HepG2 (cell line): ENCODE results near the gene NGLY1. TPM values are rescaled to one million over a fixed set of nuclear protein-coding genes. Genes with fewer than 3 reads are reported as not detected.

Source experiments
- CCAR2 ChIP-seq: fragments of 200-400 bp; formaldehyde crosslinking; optimal IDR thresholded peaks from 2 replicates; pipeline ENCODE3; 2018; ENCODE audit warnings: low read depth, mild to moderate bottlenecking, low read length, moderate library complexity
- CENPX ChIP-seq: sonication (generic); formaldehyde crosslinking; IDR thresholded peaks from 2 replicates; pipeline ENCODE4 v1.9.0; 2021; ENCODE audit warnings: mild to moderate bottlenecking, missing genetic modification reagents, moderate library complexity
- CHCHD3 ChIP-seq: sonication (generic); formaldehyde crosslinking; IDR thresholded peaks from 2 replicates; pipeline ENCODE4 v1.8.0; 2022; ENCODE audit warnings: mild to moderate bottlenecking, missing genetic modification reagents, moderate library complexity
- DNMT3B ChIP-seq: conservative IDR thresholded peaks from 2 replicates; pipeline ENCODE4 v1.6.1; 2016; ENCODE audit warnings: missing biosample characterization, control low read depth
- ELF1 ChIP-seq: sonication (generic); formaldehyde crosslinking; IDR thresholded peaks from 2 replicates; pipeline ENCODE4 v1.4.0; 2020; ENCODE audit warnings: missing genetic modification reagents
- ERF ChIP-seq: IDR thresholded peaks from 2 replicates; pipeline ENCODE4 v1.6.1; 2018; ENCODE audit warnings: missing biosample characterization, missing genetic modification reagents
- FOSL2 ChIP-seq: sonication (generic); formaldehyde crosslinking; IDR thresholded peaks from 2 replicates; pipeline ENCODE4 v1.4.0; 2020; ENCODE audit warnings: missing genetic modification reagents
- HNF4A ChIP-seq: sonication (generic); formaldehyde crosslinking; IDR thresholded peaks from 2 replicates; pipeline ENCODE4 v1.4.0; 2020; ENCODE audit warnings: missing genetic modification reagents
- KDM4B ChIP-seq: sonication (generic); formaldehyde crosslinking; IDR thresholded peaks from 2 replicates; pipeline ENCODE4 v1.4.0; 2020; ENCODE audit warnings: missing genetic modification reagents
- MTA3 ChIP-seq: sonication (generic); formaldehyde crosslinking; IDR thresholded peaks from 2 replicates; pipeline ENCODE4 v1.4.0; 2020; ENCODE audit warnings: missing genetic modification reagents
- NONO ChIP-seq, 2 experiments: fragments of 450-650 bp in 1 of 2; sonication (generic) in 1 of 2; formaldehyde crosslinking in 1 of 2; IDR thresholded peaks in 1 of 2; conservative IDR thresholded peaks in 1 of 2; 2 replicates each; pipeline versions ENCODE4 v1.6.1 to v1.8.0; 2017 to 2022; ENCODE audit warnings: mild to moderate bottlenecking in 1 of 2, missing genetic modification reagents in 1 of 2, moderate library complexity in 1 of 2
- RARG ChIP-seq: sonication (generic); formaldehyde crosslinking; IDR thresholded peaks from 2 replicates; pipeline ENCODE4 v1.4.0; 2020; ENCODE audit warnings: low read depth, mild to moderate bottlenecking, missing genetic modification reagents
- REPIN1 ChIP-seq: sonication (generic); formaldehyde crosslinking; IDR thresholded peaks from 2 replicates; pipeline ENCODE4 v1.8.0; 2022; ENCODE audit warnings: missing genetic modification reagents, low read depth, mild to moderate bottlenecking, borderline replicate concordance
- SMARCE1 ChIP-seq: fragments of 450-650 bp; IDR thresholded peaks from 2 replicates; pipeline ENCODE4 v1.6.1; 2017; ENCODE audit warnings: borderline replicate concordance
- ZNF674 ChIP-seq: sonication (generic); formaldehyde crosslinking; IDR thresholded peaks from 2 replicates; pipeline ENCODE4 v1.5.0; 2020; ENCODE audit warnings: low read depth, mild to moderate bottlenecking, missing genetic modification reagents
- polyA plus RNA-seq, 8 experiments: library from polyadenylated mRNA; depleted of rRNA in 3 of 8; stranded (reverse) in 7 of 8; unstranded in 1 of 8; fragments of >200 nt; fragmentation: Illumina TruSeq in 4 of 8; extraction: Trizol in 4 of 8; gene quantifications; 2 replicates each; pipeline versions ENCODE4 v1.2.1 to v1.2.3, GENCODE V29; 2011 to 2016; ENCODE audit warnings: low read depth in 4 of 8, missing spikeins in 1 of 8, mixed read lengths in 1 of 8; ENCODE audit not compliant: insufficient read depth in 1 of 8
- total RNA-seq, 5 experiments: library from RNA; depleted of rRNA; stranded (reverse); fragments of >200 nt; fragmentation: Illumina TruSeq; extraction: Trizol; gene quantifications; 2 replicates each; pipeline ENCODE4 v1.2.3, GENCODE V29; 2016; ENCODE audit warnings: low read depth in 1 of 5
- TF ChIP-seq, protein P1 (sequence below): sonication (generic); formaldehyde crosslinking; IDR thresholded peaks from 2 replicates; pipeline ENCODE4 v1.4.0; 2020; ENCODE audit warnings: missing genetic modification reagents, borderline replicate concordance
- TF ChIP-seq, protein P2 (sequence below): sonication (generic); formaldehyde crosslinking; IDR thresholded peaks from 2 replicates; pipeline ENCODE4 v1.8.1; 2023; ENCODE audit warnings: mild to moderate bottlenecking, inconsistent platforms, moderate library complexity, missing genetic modification reagents, borderline replicate concordance
- TF ChIP-seq, protein P3 (sequence below): sonication (generic); formaldehyde crosslinking; conservative IDR thresholded peaks from 2 replicates; pipeline ENCODE4 v1.4.0; 2020; ENCODE audit warnings: missing genetic modification reagents
- TF ChIP-seq, protein P4 (sequence below): sonication (generic); formaldehyde crosslinking; IDR thresholded peaks from 2 replicates; pipeline ENCODE4 v1.5.1; 2020; ENCODE audit warnings: missing genetic modification reagents, mild to moderate bottlenecking, borderline replicate concordance
- TF ChIP-seq, protein P5 (sequence below): conservative IDR thresholded peaks from 2 replicates; pipeline ENCODE4 v1.6.1; 2018; ENCODE audit warnings: missing genetic modification reagents

NGLY1 gene
- total and polyA plus RNA-seq, 2 of the 13 experiments (the other 11 are each of a cell fraction or from before 2014, with no cell fraction given) = 28.2 to 44.5 TPM

DNA sequence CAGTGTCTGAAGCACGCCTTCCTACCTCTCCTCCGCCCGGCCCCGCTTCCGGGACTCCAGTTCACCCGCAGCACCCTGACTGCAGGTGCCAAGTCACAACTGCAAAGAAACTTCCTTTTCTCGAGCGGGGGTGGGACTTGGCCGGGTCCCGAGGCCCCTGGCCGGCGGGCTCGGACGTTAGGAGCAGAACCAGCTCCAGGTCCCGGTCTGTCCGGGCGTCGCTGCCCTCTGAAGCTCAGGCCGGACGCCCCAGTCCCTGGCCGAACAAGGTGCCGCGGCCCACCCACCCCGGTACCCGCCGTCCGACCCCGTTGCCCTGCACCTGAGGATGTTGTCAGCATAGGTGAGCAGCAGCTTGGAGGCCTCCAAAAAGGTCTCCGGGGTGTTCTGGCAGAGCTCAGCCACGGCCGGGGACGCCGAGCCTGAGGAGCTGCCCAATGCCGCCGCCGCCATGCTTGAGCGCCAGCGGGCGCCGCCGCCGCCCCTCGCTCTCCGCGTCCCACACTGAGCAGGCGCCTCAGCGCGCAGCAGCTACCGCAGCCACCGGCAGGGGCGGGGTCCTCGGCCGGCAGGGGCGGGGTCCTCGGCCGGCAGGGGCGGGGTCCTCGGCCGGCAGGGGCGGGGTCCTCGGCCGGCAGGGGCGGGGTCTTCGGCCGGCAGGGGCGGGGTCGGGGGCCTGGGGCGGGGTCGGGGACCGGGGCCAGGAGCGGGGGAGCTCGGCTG, at the start of gene NGLY1 (continued):
- TF ChIP-seq, protein P1, sequence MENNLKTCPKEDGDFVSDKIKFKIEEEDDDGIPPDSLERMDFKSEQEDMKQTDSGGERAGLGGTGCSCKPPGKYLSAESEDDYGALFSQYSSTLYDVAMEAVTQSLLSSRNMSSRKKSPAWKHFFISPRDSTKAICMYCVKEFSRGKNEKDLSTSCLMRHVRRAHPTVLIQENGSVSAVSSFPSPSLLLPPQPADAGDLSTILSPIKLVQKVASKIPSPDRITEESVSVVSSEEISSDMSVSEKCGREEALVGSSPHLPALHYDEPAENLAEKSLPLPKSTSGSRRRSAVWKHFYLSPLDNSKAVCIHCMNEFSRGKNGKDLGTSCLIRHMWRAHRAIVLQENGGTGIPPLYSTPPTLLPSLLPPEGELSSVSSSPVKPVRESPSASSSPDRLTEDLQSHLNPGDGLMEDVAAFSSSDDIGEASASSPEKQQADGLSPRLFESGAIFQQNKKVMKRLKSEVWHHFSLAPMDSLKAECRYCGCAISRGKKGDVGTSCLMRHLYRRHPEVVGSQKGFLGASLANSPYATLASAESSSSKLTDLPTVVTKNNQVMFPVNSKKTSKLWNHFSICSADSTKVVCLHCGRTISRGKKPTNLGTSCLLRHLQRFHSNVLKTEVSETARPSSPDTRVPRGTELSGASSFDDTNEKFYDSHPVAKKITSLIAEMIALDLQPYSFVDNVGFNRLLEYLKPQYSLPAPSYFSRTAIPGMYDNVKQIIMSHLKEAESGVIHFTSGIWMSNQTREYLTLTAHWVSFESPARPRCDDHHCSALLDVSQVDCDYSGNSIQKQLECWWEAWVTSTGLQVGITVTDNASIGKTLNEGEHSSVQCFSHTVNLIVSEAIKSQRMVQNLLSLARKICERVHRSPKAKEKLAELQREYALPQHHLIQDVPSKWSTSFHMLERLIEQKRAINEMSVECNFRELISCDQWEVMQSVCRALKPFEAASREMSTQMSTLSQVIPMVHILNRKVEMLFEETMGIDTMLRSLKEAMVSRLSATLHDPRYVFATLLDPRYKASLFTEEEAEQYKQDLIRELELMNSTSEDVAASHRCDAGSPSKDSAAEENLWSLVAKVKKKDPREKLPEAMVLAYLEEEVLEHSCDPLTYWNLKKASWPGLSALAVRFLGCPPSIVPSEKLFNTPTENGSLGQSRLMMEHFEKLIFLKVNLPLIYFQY (CRISPR knock-in tag) = 0 out of 2 replicates have a peak, but pooled peaks have one; percentile 42
- TF ChIP-seq ERF (CRISPR knock-in tag) (peak; percentile 56; the same call in 1 of the 2 replicates), SMARCE1 (no peak), DNMT3B (no peak), MTA3 (no peak), CHCHD3 (CRISPR knock-in tag) (no peak), RARG (CRISPR knock-in tag) (no peak), NONO (IDR thresholded peaks at IDR 0.05) (no peak), NONO (CRISPR knock-in tag; conservative IDR thresholded peaks at IDR 0.05) (peak; percentile 53), ELF1 (peak; percentile 85), FOSL2 (CRISPR knock-in tag) (no peak), REPIN1 (CRISPR knock-in tag) (no peak), CENPX (CRISPR knock-in tag) (no peak), CCAR2 (no peak), HNF4A (no peak), KDM4B (CRISPR knock-in tag) (peak; percentile 90), ZNF674 (CRISPR knock-in tag) (0 out of 2 replicates have a peak, but pooled peaks have one; percentile 24)
- TF ChIP-seq, protein P2, sequence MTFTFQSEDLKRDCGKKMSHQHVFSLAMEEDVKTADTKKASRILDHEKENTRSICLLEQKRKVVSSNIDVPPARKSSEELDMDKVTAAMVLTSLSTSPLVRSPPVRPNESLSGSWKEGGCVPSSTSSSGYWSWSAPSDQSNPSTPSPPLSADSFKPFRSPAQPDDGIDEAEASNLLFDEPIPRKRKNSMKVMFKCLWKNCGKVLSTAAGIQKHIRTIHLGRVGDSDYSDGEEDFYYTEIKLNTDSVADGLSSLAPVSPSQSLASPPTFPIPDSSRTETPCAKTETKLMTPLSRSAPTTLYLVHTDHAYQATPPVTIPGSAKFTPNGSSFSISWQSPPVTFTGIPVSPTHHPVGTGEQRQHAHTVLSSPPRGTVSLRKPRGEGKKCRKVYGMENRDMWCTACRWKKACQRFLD = peak; percentile 65; the same call in 1 of the 2 replicates
- TF ChIP-seq, protein P3, sequence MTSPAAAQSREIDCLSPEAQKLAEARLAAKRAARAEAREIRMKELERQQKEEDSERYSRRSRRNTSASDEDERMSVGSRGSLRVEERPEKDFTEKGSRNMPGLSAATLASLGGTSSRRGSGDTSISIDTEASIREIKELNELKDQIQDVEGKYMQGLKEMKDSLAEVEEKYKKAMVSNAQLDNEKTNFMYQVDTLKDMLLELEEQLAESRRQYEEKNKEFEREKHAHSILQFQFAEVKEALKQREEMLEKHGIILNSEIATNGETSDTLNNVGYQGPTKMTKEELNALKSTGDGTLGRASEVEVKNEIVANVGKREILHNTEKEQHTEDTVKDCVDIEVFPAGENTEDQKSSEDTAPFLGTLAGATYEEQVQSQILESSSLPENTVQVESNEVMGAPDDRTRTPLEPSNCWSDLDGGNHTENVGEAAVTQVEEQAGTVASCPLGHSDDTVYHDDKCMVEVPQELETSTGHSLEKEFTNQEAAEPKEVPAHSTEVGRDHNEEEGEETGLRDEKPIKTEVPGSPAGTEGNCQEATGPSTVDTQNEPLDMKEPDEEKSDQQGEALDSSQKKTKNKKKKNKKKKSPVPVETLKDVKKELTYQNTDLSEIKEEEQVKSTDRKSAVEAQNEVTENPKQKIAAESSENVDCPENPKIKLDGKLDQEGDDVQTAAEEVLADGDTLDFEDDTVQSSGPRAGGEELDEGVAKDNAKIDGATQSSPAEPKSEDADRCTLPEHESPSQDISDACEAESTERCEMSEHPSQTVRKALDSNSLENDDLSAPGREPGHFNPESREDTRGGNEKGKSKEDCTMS = no peak
- TF ChIP-seq, protein P4, sequence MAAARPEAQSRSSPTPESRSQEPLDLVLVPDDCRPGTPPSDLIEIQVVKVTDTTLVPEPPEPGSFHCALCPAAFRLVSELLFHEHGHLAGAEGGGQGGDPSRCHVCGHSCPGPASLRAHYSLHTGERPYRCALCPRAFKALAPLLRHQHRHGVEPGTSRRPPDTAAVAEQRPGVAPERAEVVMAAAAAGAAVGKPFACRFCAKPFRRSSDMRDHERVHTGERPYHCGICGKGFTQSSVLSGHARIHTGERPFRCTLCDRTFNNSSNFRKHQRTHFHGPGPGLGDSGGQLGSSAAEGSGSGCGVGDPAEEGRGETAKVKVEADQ (CRISPR knock-in tag) = no peak
- TF ChIP-seq, protein P5, sequence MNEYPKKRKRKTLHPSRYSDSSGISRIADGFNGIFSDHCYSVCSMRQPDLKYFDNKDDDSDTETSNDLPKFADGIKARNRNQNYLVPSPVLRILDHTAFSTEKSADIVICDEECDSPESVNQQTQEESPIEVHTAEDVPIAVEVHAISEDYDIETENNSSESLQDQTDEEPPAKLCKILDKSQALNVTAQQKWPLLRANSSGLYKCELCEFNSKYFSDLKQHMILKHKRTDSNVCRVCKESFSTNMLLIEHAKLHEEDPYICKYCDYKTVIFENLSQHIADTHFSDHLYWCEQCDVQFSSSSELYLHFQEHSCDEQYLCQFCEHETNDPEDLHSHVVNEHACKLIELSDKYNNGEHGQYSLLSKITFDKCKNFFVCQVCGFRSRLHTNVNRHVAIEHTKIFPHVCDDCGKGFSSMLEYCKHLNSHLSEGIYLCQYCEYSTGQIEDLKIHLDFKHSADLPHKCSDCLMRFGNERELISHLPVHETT (CRISPR knock-in tag) = peak; percentile 79
